GM12878 (cell line): ENCODE data around the gene TGFB2. TPM values are rescaled to one million over a fixed set of nuclear protein-coding genes. Genes with fewer than 3 reads are reported as not detected.

Experiments
- ATAC-seq: fragments of 200-7000 bp; cut with Tn5 transposase; 3 replicates; pipeline ENCODE4 v1.9.1; 2020; ENCODE audit warnings: mild to moderate bottlenecking, moderate library complexity
- BruUV-seq: library from RNA; stranded (reverse); fragments of 400-500 nt; replicated peaks from 2 replicates; lab custom pipeline; 2021; lab: Mats Ljungman, UMichigan
- CTCF ChIA-PET: fragments of 300-600 bp; sonication (Branson Sonifier 250); formaldehyde crosslinking; extraction: SDS; loops from one replicate; lab custom pipeline; 2021; ENCODE audit warnings: inconsistent platforms; lab: Yijun Ruan, JAX
- POLR2A ChIA-PET: fragments of 350-600 bp; formaldehyde crosslinking; extraction: SDS; loops from one replicate; lab custom pipeline; 2021; ENCODE audit warnings: inconsistent platforms; lab: Charles Lee
- RAD21 ChIA-PET: fragments of 300-600 bp; sonication (Branson Sonifier 250); formaldehyde crosslinking; loops from one replicate; lab custom pipeline; 2023; ENCODE audit warnings: antibody characterized with exemption; ENCODE audit not compliant: unreplicated experiment; lab: Charles Lee
- SMC1A ChIA-PET: fragments of 300-600 bp; sonication (Branson Sonifier 250); formaldehyde crosslinking; loops from one replicate; lab custom pipeline; 2023; ENCODE audit not compliant: unreplicated experiment, uncharacterized antibody; lab: Charles Lee
- DNase-seq: peaks from one replicate; pipeline ENCODE4 v3.0.0-alpha.2; 2011; ENCODE audit warnings: low read depth, low spot score
- FAIRE-seq: peaks from 3 replicates; lab custom pipeline; 2011; peaks lifted over from hg19 to GRCh38; lab: Jason Lieb, UNC
- H2AFZ ChIP-seq: 2 replicates; pipeline ENCODE4 v1.6.0; 2011; ENCODE audit warnings: low read depth, low read length, control low read depth; ENCODE audit not compliant: control insufficient read depth
- H3K27ac ChIP-seq: 2 replicates; pipeline ENCODE4 v1.5.1; 2011; ENCODE audit warnings: control low read depth; ENCODE audit not compliant: control insufficient read depth, insufficient read depth
- H3K27me3 ChIP-seq, 2 experiments: replicated peaks in 1 of 2; 2 replicates each; pipeline versions ENCODE4 v1.6.0 to v1.6.1; 2011; ENCODE audit warnings: low read length in 1 of 2; ENCODE audit not compliant: control insufficient read depth in 2 of 2, insufficient read depth in 2 of 2
- H3K36me3 ChIP-seq, 2 experiments: 2 replicates each; pipeline ENCODE4 v1.5.1; 2011; ENCODE audit warnings: low read length in 1 of 2; ENCODE audit not compliant: control insufficient read depth in 2 of 2, insufficient read depth in 2 of 2
- H3K4me1 ChIP-seq: 2 replicates; pipeline ENCODE4 v1.6.1; 2011; ENCODE audit warnings: mild to moderate bottlenecking, low read length, moderate library complexity, mixed read lengths; ENCODE audit not compliant: control insufficient read depth, insufficient read depth
- H3K4me2 ChIP-seq: 2 replicates; pipeline ENCODE4 v1.6.0; 2011; ENCODE audit warnings: control low read depth; ENCODE audit not compliant: control insufficient read depth, insufficient read depth
- H3K4me3 ChIP-seq: fragments of 200-600 bp; sonication (generic); 2 replicates; pipeline ENCODE4 v1.5.1; 2016
- H3K79me2 ChIP-seq: 2 replicates; pipeline ENCODE4 v1.6.0; 2011; ENCODE audit warnings: low read length; ENCODE audit not compliant: control insufficient read depth, insufficient read depth
- H3K9ac ChIP-seq: 2 replicates; pipeline ENCODE4 v1.8.0; 2011; ENCODE audit warnings: low read length, control low read depth, mixed read lengths; ENCODE audit not compliant: control insufficient read depth, insufficient read depth
- H3K9me3 ChIP-seq: replicated peaks from 3 replicates; pipeline ENCODE4 v1.5.1; 2011; ENCODE audit warnings: mild to moderate bottlenecking, low read length; ENCODE audit not compliant: control insufficient read depth, insufficient read depth
- H4K20me1 ChIP-seq: 2 replicates; pipeline ENCODE4 v1.6.0; 2011; ENCODE audit not compliant: control insufficient read depth, insufficient read depth
- CTCF ChIP-seq, 3 experiments: IDR thresholded peaks in 2 of 3; conservative IDR thresholded peaks in 1 of 3; 2 replicates each; pipeline ENCODE4 v1.5.1; 2011; ENCODE audit warnings: low read depth in 3 of 3, low read length in 3 of 3, mild to moderate bottlenecking in 3 of 3, control low read depth in 2 of 3, moderate library complexity in 2 of 3, inconsistent platforms in 1 of 3, mixed read lengths in 1 of 3; ENCODE audit not compliant: control insufficient read depth in 2 of 3, insufficient read depth in 1 of 3; ENCODE audit errors: extremely low read depth in 1 of 3
- HCFC1 ChIP-seq: fragments of 150-350 bp; IDR thresholded peaks from 2 replicates; pipeline ENCODE4 v1.6.1; 2014; ENCODE audit warnings: low read length
- IKZF1 ChIP-seq: fragments of 450-650 bp; conservative IDR thresholded peaks from 2 replicates; pipeline ENCODE4 v1.6.1; 2017; ENCODE audit warnings: antibody characterized with exemption, mild to moderate bottlenecking
- RAD21 ChIP-seq: IDR thresholded peaks from 2 replicates; pipeline ENCODE4 v1.6.1; 2011; ENCODE audit warnings: mild to moderate bottlenecking, low read depth, low read length, moderate library complexity; ENCODE audit not compliant: insufficient read depth
- WGBS: methylation state at CpG from one replicate; pipeline ENCODE4 v1.1.6; 2016; ENCODE audit warnings: low lambda C conversion rate; ENCODE audit not compliant: insufficient replicate concordance, insufficient coverage; ENCODE audit errors: missing lambda C conversion rate; 5-methylcytosine and 5-hydroxymethylcytosine counted together
- in situ Hi-C: fragments of 300-500 bp; cut with MboI; formaldehyde crosslinking; loops from 9 replicates; pipeline ENCODE4 v1.14.3; 2018; ENCODE audit warnings: mixed read lengths
- intact Hi-C: fragments of 100-400 bp; cut with micrococcal nuclease; formaldehyde crosslinking; loops from one replicate; pipeline ENCODE4 v1.14.2; 2022; ENCODE audit not compliant: unreplicated experiment
- polyA plus RNA-seq, 11 experiments: library from polyadenylated mRNA; depleted of rRNA in 4 of 11; unstranded in 6 of 11; stranded (reverse) in 5 of 11; fragments of >200 nt; fragmentation: Nextera tagmentation in 4 of 11; fragmentation: Illumina TruSeq in 1 of 11; extraction: Ambion mirVana in 4 of 11; extraction: Trizol in 1 of 11; gene quantifications; 1 replicate in 1 of 11; 2 replicates in 10 of 11; pipeline versions ENCODE4 v1.2.1 to v1.2.3, GENCODE V29; 2011 to 2016; ENCODE audit warnings: inconsistent platforms in 2 of 11, missing spikeins in 2 of 11, low read depth in 1 of 11
- total RNA-seq, 4 experiments: library from RNA; depleted of rRNA in 3 of 4; stranded (reverse); fragments of >200 nt in 3 of 4; fragmentation: Illumina TruSeq in 1 of 4; extraction: Trizol in 1 of 4; gene quantifications; 2 replicates each; pipeline versions ENCODE4 v1.2.1 to v1.2.3, GENCODE V29; 2013 to 2021

TGFB2 gene
- total and polyA plus RNA-seq, 10 of the 15 experiments (the other 5 are each of a cell fraction or from before 2014, with no cell fraction given) = 0.03 to 0.11 (median 0.04) TPM; not detected in 6

DNA sequence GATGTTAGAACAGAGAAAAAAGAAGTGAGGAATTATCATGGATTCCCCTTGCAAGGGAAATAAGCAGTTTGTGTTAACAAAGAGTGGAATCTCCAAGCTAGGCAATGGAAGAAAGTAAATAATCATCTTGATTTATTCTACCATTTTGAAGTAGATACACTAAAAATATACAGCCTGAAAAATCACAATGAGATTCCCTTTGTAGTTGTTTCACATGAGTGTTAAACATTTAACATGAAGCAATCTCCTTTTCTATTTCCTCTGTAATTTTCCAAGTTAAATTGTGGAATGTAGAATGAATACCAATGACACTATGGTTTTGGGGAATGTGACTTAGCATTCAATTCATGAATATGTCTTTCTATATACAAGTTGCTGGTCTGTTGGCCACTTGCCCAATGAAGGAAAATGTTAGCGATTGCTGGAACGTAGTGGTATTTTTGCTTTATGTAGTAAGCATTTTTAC is 5.7 kb downstream of the TGFB2 start:
- peaks cover 6% of the 10 kb centered on the region; the same call in 1 of the 2 replicates for H3K4me1 ChIP-seq
- ChIA-PET SMC1A (interaction anchor here (1.0 kb wide), 1 partner anchor 22 kb away, joined by 4 read pairs; no protein-coding TSS in a partner anchor), POLR2A (no interaction called here), CTCF (no interaction called here), RAD21 (no interaction called here)
- intact Hi-C loops (no loop called here), in situ Hi-C loops (no loop called here)
- peaks cover 3 to 15% of the 10 kb centered on the region in 2 experiments; a peak in 3 of 4 replicates for H3K27me3 ChIP-seq
- peak overlapping the region; percentile 40 for H3K4me2 ChIP-seq
- no peaks in the 10 kb centered on the region for H3K36me3 ChIP-seq
- DNase-seq (no peak), FAIRE-seq (no peak), ATAC-seq (no peak)
- H3K79me2 ChIP-seq = no peaks in the 10 kb centered on the region
- no peak overlapping the region for H2AFZ ChIP-seq
- TF ChIP-seq IKZF1 = no peak
- H3K4me3 ChIP-seq = no peak overlapping the region
- H3K27ac ChIP-seq = no peak overlapping the region
- BruUV-seq = no TSS peak
- 97% methylated on average over 2 of the region's 2 CpGs for WGBS
- H3K9me3 ChIP-seq = no peaks in the 10 kb centered on the region
- no peaks in the 10 kb centered on the region for H4K20me1 ChIP-seq
- H3K9ac ChIP-seq = no peak overlapping the region

DNA sequence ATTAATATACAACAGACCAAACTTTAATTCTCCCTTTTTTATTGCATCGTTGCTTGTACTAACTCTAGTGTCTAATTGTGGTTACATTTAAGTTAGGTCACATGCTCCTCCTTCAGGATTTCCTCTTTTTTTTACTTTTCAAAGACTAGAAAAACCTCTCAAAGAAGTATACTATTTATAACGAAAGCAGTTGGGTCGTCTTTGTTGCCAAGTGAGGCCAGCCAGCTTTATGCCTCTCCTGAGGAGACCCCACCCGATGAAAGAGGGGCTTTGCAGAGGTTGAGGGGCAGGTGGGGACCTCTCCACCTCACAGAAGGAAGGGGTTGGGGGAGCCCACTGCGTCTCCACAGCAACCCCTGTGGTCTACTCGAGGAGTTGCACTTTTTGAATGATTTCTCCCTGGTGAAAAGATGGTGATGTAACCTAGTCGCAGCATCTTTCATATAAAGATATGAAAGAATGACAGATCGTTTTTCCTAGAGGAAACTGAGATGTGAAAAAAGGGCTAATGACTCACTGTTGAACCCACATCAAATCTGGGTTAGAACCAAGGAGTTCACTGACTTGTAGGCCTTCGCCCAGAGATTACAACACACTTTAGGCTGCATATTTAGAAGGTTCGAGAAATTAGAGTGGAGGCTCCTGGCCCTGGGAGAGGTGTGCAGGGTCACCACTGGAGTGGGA is 6.4 kb downstream of the TGFB2 start:
- Histone ChIP-seq H3K9me3 (no peaks in the 10 kb centered on the region), H3K4me2 (peak overlapping the region; percentile 40), H2AFZ (peak overlapping the region; percentile 77), H4K20me1 (no peaks in the 10 kb centered on the region), H3K9ac (no peak overlapping the region; the same call in 1 of the 2 replicates), H3K27ac (no peak overlapping the region), H3K79me2 (no peaks in the 10 kb centered on the region)
- POLR2A ChIA-PET = no interaction called here
- SMC1A ChIA-PET = no interaction called here
- intact Hi-C loops = no loop called here
- DNase-seq (no peak), ATAC-seq (peak; percentile 70)
- CTCF ChIA-PET = no interaction called here
- RAD21 ChIA-PET = no interaction called here
- no TSS peak for BruUV-seq
- peak; percentile 15; the same call in 1 of the 2 replicates for TF ChIP-seq RAD21
- no peak for TF ChIP-seq HCFC1
- TF ChIP-seq CTCF (IDR thresholded peaks at IDR 0.05 in 2 of 3, conservative IDR thresholded peaks at IDR 0.05 in 1 of 3; ENCODE audit: control insufficient read depth in 2 of 3, extremely low read depth in 1 of 3, insufficient read depth in 1 of 3, low read depth in 3 of 3, low read length in 3 of 3) = peak in 2 of 3 experiments; percentile 22 to 54; a peak in 4 of 6 replicates
- TF ChIP-seq, all 136 proteins: peak for 2
- H3K4me3 ChIP-seq = peak overlapping the region; percentile 13; the same call in 1 of the 2 replicates
- no peak for FAIRE-seq
- in situ Hi-C loops = no loop called here
- H3K4me1 ChIP-seq = peaks cover 6% of the 10 kb centered on the region; the same call in 1 of the 2 replicates
- H3K27me3 ChIP-seq = peaks cover 3 to 13% of the 10 kb centered on the region in 2 experiments; a peak in 3 of 4 replicates
- WGBS = 21% methylated on average over 10 of the region's 10 CpGs
- no peaks in the 10 kb centered on the region for H3K36me3 ChIP-seq
